ENCODE data around the gene LIPC.

DNA sequence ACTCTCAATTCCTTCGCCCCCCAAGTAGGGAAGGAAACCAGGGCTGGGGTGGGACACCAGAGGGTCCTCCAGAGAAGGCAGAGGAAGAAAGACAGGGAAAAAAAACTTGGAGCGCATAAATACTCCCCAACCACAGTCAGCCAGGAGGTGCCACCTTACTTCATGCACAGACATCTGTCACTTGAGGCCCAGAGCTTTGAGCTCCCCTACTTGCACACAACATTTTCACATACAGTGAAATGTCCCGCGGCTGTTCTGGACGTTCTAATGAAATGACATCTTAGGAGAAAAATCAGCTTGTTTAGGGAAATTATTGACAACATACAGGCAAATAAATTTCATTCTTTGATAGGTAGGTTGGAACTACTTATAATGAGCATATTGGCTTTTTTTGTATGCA, 113.0 kb downstream of the LIPC start:
- TF ChIP-seq, protein P1, sequence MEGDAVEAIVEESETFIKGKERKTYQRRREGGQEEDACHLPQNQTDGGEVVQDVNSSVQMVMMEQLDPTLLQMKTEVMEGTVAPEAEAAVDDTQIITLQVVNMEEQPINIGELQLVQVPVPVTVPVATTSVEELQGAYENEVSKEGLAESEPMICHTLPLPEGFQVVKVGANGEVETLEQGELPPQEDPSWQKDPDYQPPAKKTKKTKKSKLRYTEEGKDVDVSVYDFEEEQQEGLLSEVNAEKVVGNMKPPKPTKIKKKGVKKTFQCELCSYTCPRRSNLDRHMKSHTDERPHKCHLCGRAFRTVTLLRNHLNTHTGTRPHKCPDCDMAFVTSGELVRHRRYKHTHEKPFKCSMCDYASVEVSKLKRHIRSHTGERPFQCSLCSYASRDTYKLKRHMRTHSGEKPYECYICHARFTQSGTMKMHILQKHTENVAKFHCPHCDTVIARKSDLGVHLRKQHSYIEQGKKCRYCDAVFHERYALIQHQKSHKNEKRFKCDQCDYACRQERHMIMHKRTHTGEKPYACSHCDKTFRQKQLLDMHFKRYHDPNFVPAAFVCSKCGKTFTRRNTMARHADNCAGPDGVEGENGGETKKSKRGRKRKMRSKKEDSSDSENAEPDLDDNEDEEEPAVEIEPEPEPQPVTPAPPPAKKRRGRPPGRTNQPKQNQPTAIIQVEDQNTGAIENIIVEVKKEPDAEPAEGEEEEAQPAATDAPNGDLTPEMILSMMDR (IDR thresholded peaks at IDR 0.05), result no peak
- TF ChIP-seq POLR2A (IDR thresholded peaks at IDR 0.05), result no peak
